GOT3 (cell line): ENCODE results near the gene CDH6.
"Not testable (repeated sequence)": the region's sequence is repeated elsewhere in the genome, so short reads cannot be mapped to it uniquely, and the experiment has no call there.

Source experiments
- DNase-seq: peaks from one replicate; lab custom pipeline; 2025; ENCODE audit warnings: mixed read lengths; lab: John Stamatoyannopoulos, UW

CDH6 gene

GRCh38 chr5:31329715-31330114 lies 136.2 kb downstream of the CDH6 start:
- no peak for DNase-seq

GRCh38 chr5:31332160-31332559 lies 138.7 kb downstream of the CDH6 start:
- no peak for DNase-seq

- DNase-seq = no peak
Measured at GRCh38 chr5:31333475-31333874, 140.0 kb downstream of the CDH6 start.

GRCh38 chr5:31334061-31334860 lies 140.8 kb downstream of the CDH6 start:
- no peak for DNase-seq

GRCh38 chr5:31335456-31335855 lies 142.0 kb downstream of the CDH6 start:
- no peak for DNase-seq

GRCh38 chr5:31343946-31344345 lies 150.5 kb downstream of the CDH6 start:
- DNase-seq = no peak

- no peak for DNase-seq
Measured at GRCh38 chr5:31346896-31347551, 153.5 kb downstream of the CDH6 start.

GRCh38 chr5:31347552-31347905 lies 154.0 kb downstream of the CDH6 start:
- DNase-seq = no peak

- no peak for DNase-seq
Measured at GRCh38 chr5:31350395-31350794, 156.9 kb downstream of the CDH6 start.

- DNase-seq = no peak
Measured at GRCh38 chr5:31355337-31355736, 161.9 kb downstream of the CDH6 start.

- DNase-seq = no peak
Measured at GRCh38 chr5:31357038-31357437, 163.6 kb downstream of the CDH6 start.

- DNase-seq = no peak
Measured at GRCh38 chr5:31359839-31360238, 166.4 kb downstream of the CDH6 start.

- no peak for DNase-seq
Measured at GRCh38 chr5:31361234-31361633, 167.7 kb downstream of the CDH6 start.

- not testable (repeated sequence) for DNase-seq
Measured at GRCh38 chr5:31361704-31362528, 168.4 kb downstream of the CDH6 start.

- no peak for DNase-seq
Measured at GRCh38 chr5:31362529-31362900, 169.0 kb downstream of the CDH6 start.

- DNase-seq = no peak
Measured at GRCh38 chr5:31362931-31363568, 169.6 kb downstream of the CDH6 start.

- DNase-seq = no peak
Measured at GRCh38 chr5:31364881-31365636, 171.6 kb downstream of the CDH6 start.

GRCh38 chr5:31365776-31366175 lies 172.3 kb downstream of the CDH6 start:
- DNase-seq = no peak

GRCh38 chr5:31366941-31367340 lies 173.5 kb downstream of the CDH6 start:
- no peak for DNase-seq

- DNase-seq = no peak
Measured at GRCh38 chr5:31372124-31372523, 178.6 kb downstream of the CDH6 start.

GRCh38 chr5:31375999-31376720 lies 182.7 kb downstream of the CDH6 start:
- no peak for DNase-seq
